ENCODE results near the gene NTPCR. TPM values are rescaled to one million over a fixed set of nuclear protein-coding genes. Genes with fewer than 3 reads are reported as not detected.
"Not testable (repeated sequence)": the region's sequence is repeated elsewhere in the genome, so short reads cannot be mapped to it uniquely, and the experiment has no call there.

The NTPCR gene
- total and polyA plus RNA-seq, 10 donors = 18.8 to 42.6 (median 29.8) TPM

DNA sequence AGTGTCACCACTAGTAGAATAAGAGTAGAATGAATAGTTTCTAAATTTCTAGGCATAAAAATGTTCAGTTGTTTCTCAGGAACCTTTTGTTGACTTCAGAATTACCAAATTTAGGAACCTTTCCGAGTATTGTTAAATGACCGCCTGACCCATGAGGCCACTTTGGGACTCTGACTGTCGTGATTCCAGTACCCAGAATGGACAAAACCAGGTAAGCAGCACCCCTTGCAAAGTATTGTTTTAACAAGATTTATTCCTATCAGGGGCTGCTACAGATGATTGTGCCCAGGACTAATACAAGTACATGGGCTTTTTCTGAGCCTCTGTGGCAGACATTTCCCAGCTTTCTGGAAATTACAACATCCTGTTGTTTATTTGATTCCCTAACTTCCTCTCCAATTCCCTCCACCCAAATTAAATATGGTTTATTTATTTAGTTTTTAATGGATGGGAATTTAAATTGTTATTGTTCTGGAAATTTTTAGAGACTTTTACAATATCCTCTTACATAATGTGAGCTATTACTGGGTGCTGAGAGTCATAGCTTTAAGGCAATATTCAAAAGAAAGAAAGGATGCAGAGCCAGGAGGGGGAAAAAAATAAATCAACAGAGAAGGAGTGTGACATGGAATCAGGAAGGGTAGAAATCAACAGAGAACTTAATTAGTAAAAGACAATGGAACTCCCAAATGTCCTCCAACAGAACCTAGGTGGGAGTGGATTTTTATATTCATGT is 37.4 kb upstream of the NTPCR start:
- H3K4me3 ChIP-seq = no peak overlapping the region
- no peak for TF ChIP-seq POLR2AphosphoS5 (IDR thresholded peaks at IDR 0.05)
- TF ChIP-seq, protein P1, sequence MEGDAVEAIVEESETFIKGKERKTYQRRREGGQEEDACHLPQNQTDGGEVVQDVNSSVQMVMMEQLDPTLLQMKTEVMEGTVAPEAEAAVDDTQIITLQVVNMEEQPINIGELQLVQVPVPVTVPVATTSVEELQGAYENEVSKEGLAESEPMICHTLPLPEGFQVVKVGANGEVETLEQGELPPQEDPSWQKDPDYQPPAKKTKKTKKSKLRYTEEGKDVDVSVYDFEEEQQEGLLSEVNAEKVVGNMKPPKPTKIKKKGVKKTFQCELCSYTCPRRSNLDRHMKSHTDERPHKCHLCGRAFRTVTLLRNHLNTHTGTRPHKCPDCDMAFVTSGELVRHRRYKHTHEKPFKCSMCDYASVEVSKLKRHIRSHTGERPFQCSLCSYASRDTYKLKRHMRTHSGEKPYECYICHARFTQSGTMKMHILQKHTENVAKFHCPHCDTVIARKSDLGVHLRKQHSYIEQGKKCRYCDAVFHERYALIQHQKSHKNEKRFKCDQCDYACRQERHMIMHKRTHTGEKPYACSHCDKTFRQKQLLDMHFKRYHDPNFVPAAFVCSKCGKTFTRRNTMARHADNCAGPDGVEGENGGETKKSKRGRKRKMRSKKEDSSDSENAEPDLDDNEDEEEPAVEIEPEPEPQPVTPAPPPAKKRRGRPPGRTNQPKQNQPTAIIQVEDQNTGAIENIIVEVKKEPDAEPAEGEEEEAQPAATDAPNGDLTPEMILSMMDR (IDR thresholded peaks at IDR 0.05 in 8 of 11, conservative IDR thresholded peaks at IDR 0.05 in 3 of 11) = no peak
- no peak for TF ChIP-seq POLR2A (IDR thresholded peaks at IDR 0.05)
- H3K9me3 ChIP-seq = no peaks in the 10 kb centered on the region
- 66 to 88% (median 84%) methylated on average over 3 of the region's 3 CpGs for WGBS, 5 donors
- H3K4me1 ChIP-seq = no peaks in the 10 kb centered on the region
- no peaks in the 10 kb centered on the region for H3K27me3 ChIP-seq (replicated peaks in 1 of 7)
- intact Hi-C loops (cut with DNase I; ENCODE audit: low total_unique reads) = no loop called here
- no peaks in the 10 kb centered on the region for H3K36me3 ChIP-seq
- DNase-seq = no peak
- no peak overlapping the region for H3K27ac ChIP-seq

DNA sequence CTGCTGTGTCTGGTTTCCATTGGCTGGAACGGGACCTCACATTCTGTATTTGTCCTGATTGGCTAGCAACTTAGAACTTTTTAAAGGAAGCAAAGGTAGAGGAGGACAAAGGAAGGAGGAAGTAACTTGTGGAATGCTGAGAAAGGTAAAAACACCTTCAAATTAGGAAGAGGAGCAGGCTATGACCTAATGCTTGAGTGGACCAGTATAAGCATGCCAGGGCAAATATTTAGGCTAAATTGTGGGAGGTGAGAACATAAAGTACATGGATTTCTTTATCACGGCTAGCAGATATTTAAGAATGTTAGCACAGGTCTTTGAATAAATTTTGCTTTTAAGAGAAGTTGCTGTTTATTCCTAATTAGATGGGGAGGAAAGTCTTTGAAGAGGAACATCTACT is 36.1 kb upstream of the NTPCR start:
- 86 to 99% (median 91%) methylated on average over 2 of the region's 2 CpGs for WGBS, 5 donors
- intact Hi-C loops (cut with DNase I; ENCODE audit: low total_unique reads) = not testable (repeated sequence)

GRCh38 chr1:232915212-232915611 is 35.2 kb upstream of the NTPCR start:
- WGBS, 5 donors = 79 to 96% (median 86%) methylated on average over 4 of the region's 4 CpGs
- intact Hi-C loops (cut with DNase I; ENCODE audit: low total_unique reads) = no loop called here
- no peak overlapping the region for H3K27ac ChIP-seq

More for the DNA sequence above, 36.1 kb upstream of the NTPCR start:
- not testable (repeated sequence) for DNase-seq; H3K4me1 ChIP-seq; H3K27me3 ChIP-seq (replicated peaks in 1 of 7); H3K36me3 ChIP-seq; H3K27ac ChIP-seq; H3K4me3 ChIP-seq; H3K9me3 ChIP-seq

DNA sequence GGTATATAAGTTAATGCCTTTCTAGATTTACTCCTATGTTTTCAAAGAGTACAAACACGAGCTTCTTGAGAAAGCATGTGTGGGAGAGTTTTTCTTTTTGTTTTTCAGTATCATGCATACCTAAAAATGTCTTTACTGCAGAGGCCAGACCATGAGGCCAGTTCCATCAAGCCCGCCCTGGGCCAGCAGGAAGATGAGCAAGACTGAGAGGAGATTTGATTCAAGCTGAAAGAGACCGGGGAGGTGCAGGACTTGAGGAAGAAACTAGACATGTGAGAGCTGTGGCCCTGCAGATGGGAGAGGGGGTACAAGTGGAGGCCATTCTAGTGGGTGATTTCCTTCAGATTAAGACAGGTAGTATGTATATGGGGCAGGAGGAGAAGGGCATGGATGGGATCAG is 33.4 kb upstream of the NTPCR start:
- 75 to 93% (median 80%) methylated on average over 3 of the region's 3 CpGs for WGBS, 5 donors
- no peaks in the 10 kb centered on the region for H3K27me3 ChIP-seq (replicated peaks in 1 of 7)
- TF ChIP-seq, protein P1 (IDR thresholded peaks at IDR 0.05 in 8 of 11, conservative IDR thresholded peaks at IDR 0.05 in 3 of 11) = no peak
- no peak for TF ChIP-seq POLR2AphosphoS5 (IDR thresholded peaks at IDR 0.05)
- TF ChIP-seq POLR2A (IDR thresholded peaks at IDR 0.05) = no peak
- H3K9me3 ChIP-seq = no peaks in the 10 kb centered on the region
- intact Hi-C loops (cut with DNase I; ENCODE audit: low total_unique reads) = no loop called here
- H3K4me3 ChIP-seq = no peak overlapping the region
- no peak overlapping the region for H3K27ac ChIP-seq
- no peaks in the 10 kb centered on the region for H3K4me1 ChIP-seq
- DNase-seq = no peak
- no peaks in the 10 kb centered on the region for H3K36me3 ChIP-seq

More at GRCh38 chr1:232915212-232915611, 35.2 kb upstream of the NTPCR start:
- H3K4me1 ChIP-seq = no peaks in the 10 kb centered on the region
- no peak for DNase-seq
- no peak overlapping the region for H3K4me3 ChIP-seq
- no peaks in the 10 kb centered on the region for H3K9me3 ChIP-seq
- no peaks in the 10 kb centered on the region for H3K27me3 ChIP-seq (replicated peaks in 1 of 7)
- TF ChIP-seq, protein P1 (IDR thresholded peaks at IDR 0.05 in 8 of 11, conservative IDR thresholded peaks at IDR 0.05 in 3 of 11) = no peak
- TF ChIP-seq POLR2AphosphoS5 (IDR thresholded peaks at IDR 0.05) (no peak), POLR2A (IDR thresholded peaks at IDR 0.05) (no peak)
- no peaks in the 10 kb centered on the region for H3K36me3 ChIP-seq
